Measurements from ENCODE around the gene WDFY1.

WDFY1 gene

GRCh38 chr2:223971731-223972130, 26.6 kb upstream of the WDFY1 start:
- no peaks in the 10 kb centered on the region for H3K9me3 Mint-ChIP-seq
- H3K36me3 Mint-ChIP-seq = peaks cover 24% of the 10 kb centered on the region
- ATAC-seq = no peak
- DNase-seq (ENCODE audit: low spot score in 2 of 2) = no peak
- no peaks in the 10 kb centered on the region for H3K4me1 Mint-ChIP-seq
- no peak overlapping the region for H3K27ac Mint-ChIP-seq
- no peak overlapping the region for H3K4me3 Mint-ChIP-seq

- no peaks in the 10 kb centered on the region for H3K9me3 Mint-ChIP-seq
- no peak overlapping the region for H3K27ac Mint-ChIP-seq
- H3K4me3 Mint-ChIP-seq = no peak overlapping the region
- peaks cover 36% of the 10 kb centered on the region for H3K36me3 Mint-ChIP-seq
- H3K4me1 Mint-ChIP-seq = no peaks in the 10 kb centered on the region
- ATAC-seq = peak; percentile 47
- DNase-seq (ENCODE audit: low spot score in 2 of 2) = peak; percentile 49 to 78
These were observed 25.4 kb upstream of the WDFY1 start for GRCh38 chr2:223970343-223971128.

- H3K9me3 Mint-ChIP-seq = no peaks in the 10 kb centered on the region
- ATAC-seq (no peak), DNase-seq (ENCODE audit: low spot score in 2 of 2) (no peak)
- no peaks in the 10 kb centered on the region for H3K4me1 Mint-ChIP-seq
- no peak overlapping the region for H3K4me3 Mint-ChIP-seq
- no peak overlapping the region for H3K27ac Mint-ChIP-seq
- H3K36me3 Mint-ChIP-seq = peaks cover 43% of the 10 kb centered on the region
These were observed 24.7 kb upstream of the WDFY1 start for GRCh38 chr2:223969856-223970255.

- Mint-ChIP-seq H3K4me3 (no peak overlapping the region), H3K9me3 (no peaks in the 10 kb centered on the region), H3K36me3 (peaks cover 49% of the 10 kb centered on the region), H3K27ac (no peak overlapping the region), H3K4me1 (no peaks in the 10 kb centered on the region)
- ATAC-seq = no peak
- DNase-seq (ENCODE audit: low spot score in 2 of 2) = no peak
These were observed 24.2 kb upstream of the WDFY1 start for GRCh38 chr2:223969315-223969714.

GRCh38 chr2:223967981-223968380, 22.8 kb upstream of the WDFY1 start:
- DNase-seq (ENCODE audit: low spot score in 2 of 2) (no peak), ATAC-seq (no peak)
- no peaks in the 10 kb centered on the region for H3K4me1 Mint-ChIP-seq
- H3K9me3 Mint-ChIP-seq = no peaks in the 10 kb centered on the region
- no peak overlapping the region for H3K4me3 Mint-ChIP-seq
- H3K36me3 Mint-ChIP-seq = peaks cover 62% of the 10 kb centered on the region
- no peak overlapping the region for H3K27ac Mint-ChIP-seq

GRCh38 chr2:223959688-223960087, 14.6 kb upstream of the WDFY1 start:
- Mint-ChIP-seq H3K36me3 (peaks cover 64% of the 10 kb centered on the region), H3K4me3 (peak overlapping the region; percentile 16), H3K27ac (peak overlapping the region; percentile 23), H3K4me1 (peaks cover 43% of the 10 kb centered on the region), H3K9me3 (no peaks in the 10 kb centered on the region)
- ATAC-seq (no peak), DNase-seq (ENCODE audit: low spot score in 2 of 2) (no peak)

- no peaks in the 10 kb centered on the region for H3K9me3 Mint-ChIP-seq
- peak within 1 kb of the TSS; percentile 94 for H3K4me3 Mint-ChIP-seq
- H3K36me3 Mint-ChIP-seq = peaks cover 40% of the 10 kb centered on the region
- ATAC-seq = peak; percentile 99
- peaks cover 42% of the 10 kb centered on the region for H3K4me1 Mint-ChIP-seq
- peak within 1 kb of the TSS; percentile 97 for H3K27ac Mint-ChIP-seq
- peak; percentile 98 to 99 for DNase-seq (ENCODE audit: low spot score in 2 of 2)
These were observed 12.1 kb upstream of the WDFY1 start, which contains the start of gene MRPL44 for GRCh38 chr2:223957092-223957851. Gene MRPL44, plus strand, starts transcription at chr2:223957463. Its CDS starts 10 bp downstream, at chr2:223957473.

GRCh38 chr2:223956300-223956699, 11.2 kb upstream of the WDFY1 start:
- H3K4me1 Mint-ChIP-seq = peaks cover 33% of the 10 kb centered on the region
- ATAC-seq = peak; percentile 54

GRCh38 chr2:223954401-223954800, 9.3 kb upstream of the WDFY1 start:
- H3K4me1 Mint-ChIP-seq = peaks cover 15% of the 10 kb centered on the region
- H3K4me3 Mint-ChIP-seq = no peak overlapping the region
- H3K27ac Mint-ChIP-seq = no peak overlapping the region
- ATAC-seq (no peak), DNase-seq (ENCODE audit: low spot score in 2 of 2) (no peak)
- H3K36me3 Mint-ChIP-seq = peaks cover 12% of the 10 kb centered on the region
- H3K9me3 Mint-ChIP-seq = no peaks in the 10 kb centered on the region

More at GRCh38 chr2:223956300-223956699, 11.2 kb upstream of the WDFY1 start:
- DNase-seq (ENCODE audit: low spot score in 2 of 2) = peak in 1 of 2 donors; percentile 52
- Mint-ChIP-seq H3K27ac (peak overlapping the region; percentile 10), H3K36me3 (peaks cover 30% of the 10 kb centered on the region), H3K9me3 (no peaks in the 10 kb centered on the region), H3K4me3 (peak overlapping the region; percentile 94)

GRCh38 chr2:223952280-223952968, 7.3 kb upstream of the WDFY1 start:
- Mint-ChIP-seq H3K36me3 (peaks cover 5% of the 10 kb centered on the region), H3K4me1 (peaks cover 22% of the 10 kb centered on the region), H3K9me3 (no peaks in the 10 kb centered on the region), H3K4me3 (no peak overlapping the region), H3K27ac (peak overlapping the region; percentile 29)
- DNase-seq (ENCODE audit: low spot score in 2 of 2) = no peak
- no peak for ATAC-seq

GRCh38 chr2:223950448-223951347, 5.6 kb upstream of the WDFY1 start:
- ATAC-seq (no peak), DNase-seq (ENCODE audit: low spot score in 2 of 2) (no peak)
- no peak overlapping the region for H3K27ac Mint-ChIP-seq
- no peaks in the 10 kb centered on the region for H3K9me3 Mint-ChIP-seq
- H3K4me3 Mint-ChIP-seq = no peak overlapping the region
- H3K36me3 Mint-ChIP-seq = no peaks in the 10 kb centered on the region
- peaks cover 22% of the 10 kb centered on the region for H3K4me1 Mint-ChIP-seq

- Mint-ChIP-seq H3K36me3 (no peaks in the 10 kb centered on the region), H3K9me3 (no peaks in the 10 kb centered on the region), H3K27ac (no peak overlapping the region), H3K4me1 (peaks cover 28% of the 10 kb centered on the region), H3K4me3 (no peak overlapping the region)
- DNase-seq (ENCODE audit: low spot score in 2 of 2) (peak in 1 of 2 donors; percentile 46), ATAC-seq (no peak)
These were observed 4.2 kb upstream of the WDFY1 start for GRCh38 chr2:223949241-223949840.

GRCh38 chr2:223947711-223948205, 2.6 kb upstream of the WDFY1 start:
- H3K9me3 Mint-ChIP-seq = no peaks in the 10 kb centered on the region
- H3K4me1 Mint-ChIP-seq = peaks cover 43% of the 10 kb centered on the region
- no peak overlapping the region for H3K27ac Mint-ChIP-seq
- peaks cover 9% of the 10 kb centered on the region for H3K36me3 Mint-ChIP-seq
- ATAC-seq (no peak), DNase-seq (ENCODE audit: low spot score in 2 of 2) (no peak)
- H3K4me3 Mint-ChIP-seq = no peak overlapping the region

- ATAC-seq = no peak
- DNase-seq (ENCODE audit: low spot score in 2 of 2) = no peak
- Mint-ChIP-seq H3K4me1 (peaks cover 55% of the 10 kb centered on the region), H3K36me3 (peaks cover 23% of the 10 kb centered on the region), H3K9me3 (peaks cover 2% of the 10 kb centered on the region), H3K27ac (peak overlapping the region; percentile 94), H3K4me3 (peak overlapping the region; percentile 88)
These were observed 620 bp upstream of the WDFY1 start for GRCh38 chr2:223945755-223946154.
